Cardiac fibroblast (primary cell): ENCODE data around the gene TNK1.

Experiments
- DNase-seq, 2 donors: peaks; one replicate each; pipeline versions ENCODE4 v3.0.0 to v3.0.0-alpha.2; 2010; ENCODE audit warnings: low read depth in 2 of 2
- H3K4me3 ChIP-seq, 2 donors: replicated peaks in 1 of 2; 1 replicate in 1 of 2; 2 replicates in 1 of 2; pipeline ENCODE4 v1.5.1; 2011; ENCODE audit warnings: low read depth in 2 of 2, low read length in 2 of 2, mild to moderate bottlenecking in 2 of 2, moderate library complexity in 1 of 2
- CTCF ChIP-seq: IDR thresholded peaks from one replicate; pipeline ENCODE4 v1.5.1; 2011; ENCODE audit warnings: low read depth, mild to moderate bottlenecking, low read length, inconsistent platforms

Gene TNK1

GRCh38 chr17:7426896-7427489 lies 46.1 kb downstream of the TNK1 start:
- DNase-seq = no peak
- H3K4me3 ChIP-seq = no peak overlapping the region
- TF ChIP-seq CTCF = no peak

GRCh38 chr17:7427549-7427948 lies 46.7 kb downstream of the TNK1 start:
- no peak for TF ChIP-seq CTCF
- no peak for DNase-seq
- H3K4me3 ChIP-seq = no peak overlapping the region

DNA sequence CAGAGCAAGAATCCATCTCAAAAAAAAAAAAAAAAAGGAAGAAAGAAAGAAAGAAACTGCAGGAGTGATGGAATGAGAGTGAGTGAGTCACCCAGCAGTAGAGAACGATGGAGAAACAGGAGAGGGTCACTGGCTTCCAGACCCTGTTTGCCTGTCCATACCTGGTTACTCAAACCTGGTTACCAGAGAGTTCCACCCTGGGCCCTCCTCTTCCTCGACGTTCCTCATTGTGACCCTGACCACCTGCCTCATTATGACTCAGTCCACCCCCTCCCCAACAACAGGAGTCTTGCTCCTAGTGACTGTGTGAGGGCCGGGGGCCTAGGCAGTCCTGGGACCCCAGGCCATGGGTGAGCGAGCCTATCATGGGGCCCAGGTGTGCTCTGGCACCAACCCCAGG lies 47.7 kb downstream of the TNK1 start, which contains the start of gene SPEM3:
SPEM3 (plus strand) TSS at position 301 of the 400 bp plus-strand sequence; CDS start at position 347, 46 bp downstream.
- no peak for TF ChIP-seq CTCF
- no peak for DNase-seq
- no peak within 1 kb of the TSS for H3K4me3 ChIP-seq

GRCh38 chr17:7429722-7430121 lies 48.8 kb downstream of the TNK1 start:
- DNase-seq = no peak
- TF ChIP-seq CTCF = no peak
- no peak overlapping the region for H3K4me3 ChIP-seq

- no peak for DNase-seq
- TF ChIP-seq CTCF = no peak
- H3K4me3 ChIP-seq = no peak overlapping the region
Measured at GRCh38 chr17:7431231-7431630, 50.3 kb downstream of the TNK1 start.

DNA sequence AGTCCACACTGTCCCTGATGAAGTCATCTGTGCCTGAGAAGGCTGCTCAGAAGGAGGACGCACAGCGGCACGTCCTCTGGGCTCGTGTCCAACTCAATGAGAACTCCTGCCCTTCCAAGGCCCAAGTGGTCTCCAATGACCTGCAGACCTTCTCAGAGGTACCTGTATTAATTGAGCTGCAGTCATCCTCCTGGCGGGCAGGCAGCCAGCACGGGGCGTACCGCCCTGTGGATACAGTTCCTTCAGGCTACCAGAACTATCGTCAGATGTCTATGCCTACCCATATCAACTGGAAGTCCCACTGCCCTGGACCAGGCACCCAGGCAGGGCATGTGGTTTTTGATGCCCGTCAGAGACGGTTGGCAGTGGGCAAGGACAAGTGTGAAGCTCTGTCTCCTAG lies 51.4 kb downstream of the TNK1 start:
- H3K4me3 ChIP-seq = no peak overlapping the region
- TF ChIP-seq CTCF = no peak
- DNase-seq = no peak
